ENCODE data around the gene CDH12.
"Not testable (repeated sequence)": the region's sequence is repeated elsewhere in the genome, so short reads cannot be mapped to it uniquely, and the experiment has no call there.

GRCh38 chr5:22012893-22013292 lies 840.3 kb downstream of the CDH12 start:
- TF ChIP-seq POLR2A (IDR thresholded peaks at IDR 0.05); CTCF (IDR thresholded peaks at IDR 0.05); POLR2AphosphoS5 (IDR thresholded peaks at IDR 0.05; ENCODE audit: insufficient read depth in 1 of 2, low read depth in 1 of 2): not testable (repeated sequence)

All from vagina (tissue), 2 donors.